Activated CD4-positive, alpha-beta T cell treated with anti-CD3 and anti-CD28 coated beads, Interleukin-2, amount 50 U/mL, for 1 hour (primary cell): ENCODE measurements around the gene MPV17.
"Not testable (repeated sequence)": the region's sequence is repeated elsewhere in the genome, so short reads cannot be mapped to it uniquely, and the experiment has no call there.

ENCODE experiments used
- DNase-seq: peaks from one replicate; pipeline ENCODE4 v3.0.0-alpha.2; 2020

The MPV17 gene

GRCh38 chr2:27322301-27322765 is 564 bp downstream of the MPV17 start:
- DNase-seq, result no peak

GRCh38 chr2:27320958-27321543 is 1.8 kb downstream of the MPV17 start:
- no peak for DNase-seq

- not testable (repeated sequence) for DNase-seq
Observed at GRCh38 chr2:27319839-27320238, 3.1 kb downstream of the MPV17 start.

GRCh38 chr2:27316655-27317412 is 6.1 kb downstream of the MPV17 start:
- DNase-seq, result no peak

GRCh38 chr2:27315122-27315521 is 7.8 kb downstream of the MPV17 start:
- DNase-seq, result no peak

GRCh38 chr2:27314709-27315108 is 8.2 kb downstream of the MPV17 start:
- no peak for DNase-seq

GRCh38 chr2:27313882-27314645 is 8.8 kb downstream of the MPV17 start:
- DNase-seq, result no peak

GRCh38 chr2:27312152-27312551 is 10.7 kb downstream of the MPV17 start:
- DNase-seq, result no peak

- no peak for DNase-seq
Observed at GRCh38 chr2:27309651-27310050, 13.2 kb downstream of the MPV17 start.

GRCh38 chr2:27308359-27308881 is 14.5 kb downstream of the MPV17 start, which contains the start of gene UCN:
Gene UCN (minus strand): TSS chr2:27308445. CDS start chr2:27307895, 550 bp downstream.
- no peak for DNase-seq

- no peak for DNase-seq
Observed at GRCh38 chr2:27307545-27308358, 15.1 kb downstream of the MPV17 start.

- no peak for DNase-seq
Observed at GRCh38 chr2:27307287-27307544, 15.7 kb downstream of the MPV17 start.

GRCh38 chr2:27306573-27307286 is 16.2 kb downstream of the MPV17 start:
- peak; percentile 26 for DNase-seq

- DNase-seq, result no peak
Observed at GRCh38 chr2:27306136-27306535, 16.8 kb downstream of the MPV17 start.

- no peak for DNase-seq
Observed at GRCh38 chr2:27305516-27305915, 17.4 kb downstream of the MPV17 start.

GRCh38 chr2:27304488-27305240 is 18.2 kb downstream of the MPV17 start:
- no peak for DNase-seq

GRCh38 chr2:27303093-27304025 is 19.5 kb downstream of the MPV17 start:
- no peak for DNase-seq

GRCh38 chr2:27300606-27301005 is 22.3 kb downstream of the MPV17 start:
- not testable (repeated sequence) for DNase-seq

GRCh38 chr2:27298391-27299080 is 24.4 kb downstream of the MPV17 start:
- DNase-seq, result no peak

GRCh38 chr2:27297195-27297594 is 25.7 kb downstream of the MPV17 start:
- no peak for DNase-seq
